ENCODE results near the gene POMT1. TPM values are rescaled to one million over a fixed set of nuclear protein-coding genes. Genes with fewer than 3 reads are reported as not detected.
A peak's percentile ranks its signal among the peaks of the same experiment; 100 is the strongest.

POMT1 gene
- total RNA-seq, 1 donor from 2014 or later: 29.8 TPM

- Mint-ChIP-seq H3K36me3 (ENCODE audit: low read depth) (peaks cover 88% of the 10 kb centered on the region), H3K27ac (no peak overlapping the region), H3K27me3 (no peaks in the 10 kb centered on the region), H3K9me3 (no peaks in the 10 kb centered on the region), H3K4me1 (no peaks in the 10 kb centered on the region), H3K4me3 (no peak overlapping the region)
- POLR2A ChIA-PET: interaction anchor here (0.9 kb wide), 1 partner anchor 103 kb away, joined by 3 read pairs; no protein-coding TSS in a partner anchor
- ATAC-seq (ENCODE audit: low read depth) (no peak), DNase-seq (no peak)
- intact Hi-C loops (cut with micrococcal nuclease): loop anchor here (5.0 kb wide), 1 partner anchor 35 kb away; no protein-coding TSS in a partner anchor
- no peak for TF ChIP-seq CTCF (IDR thresholded peaks at IDR 0.05)
- CTCF ChIA-PET: interaction anchor here (0.9 to 3.6 kb wide), 2 partner anchors 127 kb away, joined by 3 to 25 read pairs; no protein-coding TSS in a partner anchor
Observed at GRCh38 chr9:131476777-131477345, 25.9 kb upstream of the POMT1 start.

GRCh38 chr9:131477367-131477766 is 25.4 kb upstream of the POMT1 start:
- H3K27ac Mint-ChIP-seq: no peak overlapping the region
- no peak overlapping the region for H3K4me3 Mint-ChIP-seq
- CTCF ChIA-PET: interaction anchor here (1.0 to 3.6 kb wide), 5 partner anchors 81 to 128 kb away, joined by 3 to 25 read pairs (median 4); no protein-coding TSS in a partner anchor
- POLR2A ChIA-PET: interaction anchor here (0.9 kb wide), 1 partner anchor 104 kb away, joined by 3 read pairs; no protein-coding TSS in a partner anchor
- intact Hi-C loops (cut with micrococcal nuclease): loop anchor here (5.0 kb wide), 1 partner anchor 35 kb away; no protein-coding TSS in a partner anchor
- H3K27me3 Mint-ChIP-seq: no peaks in the 10 kb centered on the region
- TF ChIP-seq CTCF (IDR thresholded peaks at IDR 0.05): no peak
- ATAC-seq (ENCODE audit: low read depth) (no peak), DNase-seq (no peak)
- H3K9me3 Mint-ChIP-seq: no peaks in the 10 kb centered on the region
- peaks cover 89% of the 10 kb centered on the region for H3K36me3 Mint-ChIP-seq (ENCODE audit: low read depth)
- no peaks in the 10 kb centered on the region for H3K4me1 Mint-ChIP-seq

- ChIA-PET CTCF (interaction anchor here (1.0 to 3.6 kb wide), 5 partner anchors 81 to 128 kb away, joined by 3 to 25 read pairs (median 4); no protein-coding TSS in a partner anchor), POLR2A (interaction anchor here (0.9 kb wide), 1 partner anchor 105 kb away, joined by 3 read pairs; no protein-coding TSS in a partner anchor)
- H3K27ac Mint-ChIP-seq: peak overlapping the region; percentile 18
- H3K4me1 Mint-ChIP-seq: no peaks in the 10 kb centered on the region
- H3K4me3 Mint-ChIP-seq: no peak overlapping the region
- no peak for TF ChIP-seq CTCF (IDR thresholded peaks at IDR 0.05)
- DNase-seq (no peak), ATAC-seq (ENCODE audit: low read depth) (no peak)
- peaks cover 91% of the 10 kb centered on the region for H3K36me3 Mint-ChIP-seq (ENCODE audit: low read depth)
- no peaks in the 10 kb centered on the region for H3K9me3 Mint-ChIP-seq
- intact Hi-C loops (cut with micrococcal nuclease): loop anchor here (1.0 to 5.0 kb wide), 4 partner anchors 36 to 269 kb away; partner anchors contain the start of gene PRRC2B
- H3K27me3 Mint-ChIP-seq: no peaks in the 10 kb centered on the region
Observed at GRCh38 chr9:131477816-131478419, 24.8 kb upstream of the POMT1 start.

- DNase-seq (peak; percentile 56), ATAC-seq (ENCODE audit: low read depth) (peak; percentile 57)
- Mint-ChIP-seq H3K36me3 (ENCODE audit: low read depth) (peaks cover 91% of the 10 kb centered on the region), H3K27ac (peak overlapping the region; percentile 18), H3K4me1 (no peaks in the 10 kb centered on the region), H3K4me3 (no peak overlapping the region), H3K9me3 (no peaks in the 10 kb centered on the region), H3K27me3 (no peaks in the 10 kb centered on the region)
- POLR2A ChIA-PET: no interaction called here
- intact Hi-C loops (cut with micrococcal nuclease): loop anchor here (1.0 to 5.0 kb wide), 4 partner anchors 36 to 269 kb away; partner anchors contain the start of gene PRRC2B
- TF ChIP-seq CTCF (IDR thresholded peaks at IDR 0.05): no peak
- CTCF ChIA-PET: interaction anchor here (0.7 to 3.6 kb wide), 6 partner anchors 82 to 239 kb away, joined by 3 to 25 read pairs (median 4); no protein-coding TSS in a partner anchor
Observed at GRCh38 chr9:131478421-131478868, 24.3 kb upstream of the POMT1 start.

GRCh38 chr9:131478911-131479310 is 23.8 kb upstream of the POMT1 start:
- intact Hi-C loops (cut with micrococcal nuclease): loop anchor here (1.0 to 5.0 kb wide), 4 partner anchors 37 to 268 kb away; partner anchors contain the start of gene PRRC2B
- Mint-ChIP-seq H3K9me3 (no peaks in the 10 kb centered on the region), H3K27ac (no peak overlapping the region), H3K36me3 (ENCODE audit: low read depth) (peaks cover 91% of the 10 kb centered on the region), H3K4me1 (no peaks in the 10 kb centered on the region), H3K27me3 (no peaks in the 10 kb centered on the region), H3K4me3 (no peak overlapping the region)
- CTCF ChIA-PET: interaction anchor here (0.7 to 3.6 kb wide), 3 partner anchors 127 to 239 kb away, joined by 3 to 25 read pairs (median 4); no protein-coding TSS in a partner anchor
- no peak for TF ChIP-seq CTCF (IDR thresholded peaks at IDR 0.05)
- POLR2A ChIA-PET: no interaction called here
- DNase-seq (no peak), ATAC-seq (ENCODE audit: low read depth) (no peak)

Measured in activated B cell treated with CpG ODN at 0.5 μM for 24 hours (primary cell).